Neural cell (in vitro differentiated cells): ENCODE data around the gene CPSF4L.

Experiments
- CTCF ChIP-seq: fragments of 450-650 bp; IDR thresholded peaks from 2 replicates; pipeline ENCODE4 v1.5.1; 2014; ENCODE audit warnings: antibody characterized with exemption, mild to moderate bottlenecking, moderate library complexity; ENCODE audit not compliant: poor library complexity, severe bottlenecking
- RAD21 ChIP-seq: fragments of 450-650 bp; conservative IDR thresholded peaks from 2 replicates; pipeline ENCODE4 v1.6.1; 2014; ENCODE audit warnings: antibody characterized with exemption, mild to moderate bottlenecking, moderate library complexity

- no peak for TF ChIP-seq CTCF
- TF ChIP-seq RAD21 = no peak
These were observed 8.1 kb upstream of the CPSF4L start for GRCh38 chr17:73269791-73270190.
